Activated T-cell treated with anti-CD3 and anti-CD28 coated beads, Interleukin-2, amount 50 U/mL, for 4 hours (primary cell): ENCODE measurements around the gene KRT33A. TPM values are rescaled to one million over a fixed set of nuclear protein-coding genes. Genes with fewer than 3 reads are reported as not detected.

Experiments used
- total RNA-seq, 3 donors: library from RNA; stranded (reverse); gene quantifications; one replicate each; pipeline ENCODE4 v1.2.1, GENCODE V29; 2021

The KRT33A gene
- total RNA-seq, 3 donors from 2014 or later = not detected

Other genes with a start within 250 kb of the KRT33A start
- gene KRTAP4-16, start 248.6 kb downstream of the KRT33A start, total RNA-seq = not detected
- gene KRTAP4-9, start 245.4 kb downstream of the KRT33A start, total RNA-seq = not detected
- gene KRTAP4-11, start 232.5 kb downstream of the KRT33A start, total RNA-seq = not detected
- gene KRTAP4-12, start 226.6 kb downstream of the KRT33A start, total RNA-seq = not detected
- gene KRTAP4-6, start 210.3 kb downstream of the KRT33A start, total RNA-seq = not detected
- not detected for gene KRTAP4-5, start 201.0 kb downstream of the KRT33A start, total RNA-seq
- not detected for gene KRTAP4-4, start 190.1 kb downstream of the KRT33A start, total RNA-seq
- not detected for gene KRTAP4-3, start 182.6 kb downstream of the KRT33A start, total RNA-seq
- not detected for gene KRTAP4-2, start 172.6 kb downstream of the KRT33A start, total RNA-seq
- gene KRTAP4-1, start 165.9 kb downstream of the KRT33A start, total RNA-seq = not detected
- gene KRTAP9-1, start 160.9 kb downstream of the KRT33A start, total RNA-seq = not detected
- gene KRTAP9-2, start 124.2 kb downstream of the KRT33A start, total RNA-seq = not detected
- not detected for gene KRTAP9-3, start 118.4 kb downstream of the KRT33A start, total RNA-seq
- gene KRTAP9-8, start 112.8 kb downstream of the KRT33A start, total RNA-seq = not detected
- not detected for gene KRTAP9-4, start 101.1 kb downstream of the KRT33A start, total RNA-seq
- not detected for gene KRTAP9-9, start 95.4 kb downstream of the KRT33A start, total RNA-seq
- not detected for gene KRTAP9-6, start 85.5 kb downstream of the KRT33A start, total RNA-seq
- not detected for gene KRTAP9-7, start 75.1 kb downstream of the KRT33A start, total RNA-seq
- gene KRTAP29-1, start 48.0 kb downstream of the KRT33A start, total RNA-seq = not detected
- not detected for gene KRTAP16-1, start 41.5 kb downstream of the KRT33A start, total RNA-seq
- not detected for gene KRTAP17-1, start 35.1 kb downstream of the KRT33A start, total RNA-seq
- gene KRT33B, start 19.0 kb upstream of the KRT33A start, total RNA-seq = not detected
- not detected for gene KRT34, start 31.5 kb upstream of the KRT33A start, total RNA-seq
- gene KRT31, start 46.8 kb upstream of the KRT33A start, total RNA-seq = not detected
- gene KRT37, start 73.8 kb upstream of the KRT33A start, total RNA-seq = not detected
- gene KRT38, start 90.2 kb upstream of the KRT33A start, total RNA-seq = not detected
- not detected for gene KRT32, start 116.6 kb upstream of the KRT33A start, total RNA-seq
- not detected for gene KRT35, start 130.3 kb upstream of the KRT33A start, total RNA-seq
- gene KRT36, start 139.1 kb upstream of the KRT33A start, total RNA-seq = not detected
- not detected for gene KRT13, start 154.8 kb upstream of the KRT33A start, total RNA-seq
- gene KRT15, start 168.1 kb upstream of the KRT33A start, total RNA-seq = not detected
- gene KRT19, start 177.5 kb upstream of the KRT33A start, total RNA-seq = 1 to 10 TPM; 1.1 to 2.0 (median 1.8) TPM
- gene KRT9, start 221.2 kb upstream of the KRT33A start, total RNA-seq = not detected
- not detected for gene KRT14, start 236.1 kb upstream of the KRT33A start, total RNA-seq